GM19324 (cell line): ENCODE data around the gene CRYL1.
"Not testable (repeated sequence)": the region's sequence is repeated elsewhere in the genome, so short reads cannot be mapped to it uniquely, and the experiment has no call there.

ENCODE experiments used
- ATAC-seq: cut with Tn5 transposase; IDR thresholded peaks from one replicate; pipeline ENCODE4 v1.9.1; 2021; ENCODE audit warnings: mild to moderate bottlenecking, moderate library complexity; ENCODE audit not compliant: unreplicated experiment, low FRiP score

Gene CRYL1

DNA sequence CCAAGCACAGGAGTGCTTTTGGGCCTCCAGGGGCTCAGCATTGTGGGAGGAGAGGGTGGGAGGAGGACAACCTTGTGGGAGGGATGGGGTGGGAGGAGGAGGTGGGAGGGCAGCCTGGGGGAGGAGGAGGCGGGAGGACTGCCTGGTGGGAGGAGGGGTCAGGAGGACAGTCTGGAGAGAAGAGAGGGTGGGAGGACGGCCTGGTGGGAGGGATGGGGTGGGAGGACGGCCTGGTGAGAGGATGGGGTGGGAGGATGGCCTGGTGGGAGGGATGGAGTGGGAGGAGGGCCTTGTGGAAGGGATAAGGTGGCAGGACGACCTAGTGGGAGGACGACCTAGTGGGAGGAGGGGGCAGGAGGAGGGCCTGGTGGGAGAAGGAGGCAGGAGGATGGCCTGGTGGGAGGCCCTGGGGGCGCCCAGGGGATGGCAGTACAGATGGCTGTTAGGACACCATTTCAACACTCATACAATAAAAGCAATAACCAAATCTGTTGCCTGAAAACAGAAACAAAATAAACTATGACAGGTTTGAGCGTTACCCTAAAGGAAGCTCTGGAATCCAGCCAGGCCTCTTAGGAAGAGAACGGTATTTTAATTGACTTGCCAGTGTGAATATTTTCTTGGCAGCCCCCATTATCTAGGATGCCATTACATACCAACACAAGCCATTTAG, 63.7 kb downstream of the CRYL1 start:
- no peak for ATAC-seq

DNA sequence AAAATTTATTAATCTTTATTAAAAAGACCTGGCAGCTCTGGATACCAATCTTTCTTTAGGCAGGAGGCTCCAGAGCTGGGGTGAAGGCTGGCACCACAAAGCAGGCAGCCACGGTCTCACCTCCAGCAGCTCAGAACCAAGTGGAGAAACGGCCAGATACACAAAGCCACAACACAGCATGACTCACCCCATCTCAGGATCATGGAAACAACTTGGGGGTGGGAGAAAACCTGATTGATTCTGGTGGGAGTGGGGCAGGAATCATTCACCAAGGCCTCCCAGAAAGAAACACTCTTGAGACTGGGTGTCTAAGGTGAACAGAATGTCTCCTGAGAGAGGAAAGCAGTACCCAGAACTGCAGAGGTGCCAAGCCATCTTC, 64.2 kb downstream of the CRYL1 start:
- no peak for ATAC-seq

DNA sequence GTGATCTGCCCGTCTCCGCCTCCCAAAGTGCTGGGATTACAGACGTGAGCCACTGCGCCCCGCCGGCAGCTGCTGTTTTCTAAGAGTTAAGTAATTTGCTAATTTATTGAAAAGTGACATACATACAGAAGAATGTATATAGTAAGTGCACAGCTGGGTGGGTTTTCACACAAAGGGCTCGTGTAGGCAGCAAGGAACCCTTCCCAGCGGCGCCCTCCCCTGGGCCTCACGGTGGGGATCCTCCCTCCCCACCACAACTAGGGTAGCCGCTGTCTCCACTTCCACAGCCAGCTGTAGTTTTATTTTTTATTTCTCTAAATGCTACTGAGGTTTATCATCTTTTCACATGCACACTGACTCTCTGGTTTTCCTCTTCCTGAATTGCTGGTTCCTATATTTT, 64.9 kb downstream of the CRYL1 start:
- ATAC-seq, result no peak

- no peak for ATAC-seq
Observed at GRCh38 chr13:20457670-20458069, 68.0 kb downstream of the CRYL1 start.

GRCh38 chr13:20456737-20457136, 68.9 kb downstream of the CRYL1 start:
- no peak for ATAC-seq

DNA sequence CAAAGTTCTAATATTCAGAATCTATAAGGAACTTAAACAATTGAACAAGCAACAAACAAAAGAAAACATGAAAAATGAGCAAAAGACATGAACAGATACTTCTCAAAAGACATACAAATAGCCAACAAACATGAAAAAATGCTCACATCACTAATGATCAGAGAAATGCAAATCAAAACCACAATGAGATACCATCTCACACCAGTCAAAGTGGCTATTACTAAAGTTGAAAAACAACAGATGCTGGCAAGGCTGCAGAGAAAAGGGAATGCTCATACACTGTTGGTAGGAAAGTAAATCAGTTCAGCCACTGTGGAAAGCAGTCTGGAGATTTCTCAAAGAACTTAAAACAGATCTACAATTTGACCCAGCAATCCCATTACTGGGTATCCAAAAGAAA, 74.3 kb downstream of the CRYL1 start:
- ATAC-seq, result peak; percentile 77

GRCh38 chr13:20448470-20448869, 77.2 kb downstream of the CRYL1 start:
- no peak for ATAC-seq

DNA sequence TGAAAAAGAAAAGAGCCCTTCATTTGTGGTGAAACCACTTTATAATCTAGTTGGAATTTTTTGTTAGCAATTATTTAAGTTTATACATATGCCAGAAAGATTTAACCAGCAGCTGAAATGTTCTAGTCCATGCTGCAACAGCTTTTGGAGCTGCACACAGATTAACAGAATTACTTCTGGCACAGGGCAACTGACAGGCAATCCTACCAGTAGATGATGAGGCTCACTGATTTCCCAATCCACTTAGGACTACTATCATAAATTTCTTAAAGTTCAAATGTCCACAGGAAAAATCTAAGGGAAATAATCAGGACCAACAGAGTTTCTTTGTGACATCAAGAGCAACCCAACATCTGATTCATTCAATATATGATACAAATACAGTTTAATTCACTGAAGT, 78.8 kb downstream of the CRYL1 start:
- ATAC-seq, result no peak

DNA sequence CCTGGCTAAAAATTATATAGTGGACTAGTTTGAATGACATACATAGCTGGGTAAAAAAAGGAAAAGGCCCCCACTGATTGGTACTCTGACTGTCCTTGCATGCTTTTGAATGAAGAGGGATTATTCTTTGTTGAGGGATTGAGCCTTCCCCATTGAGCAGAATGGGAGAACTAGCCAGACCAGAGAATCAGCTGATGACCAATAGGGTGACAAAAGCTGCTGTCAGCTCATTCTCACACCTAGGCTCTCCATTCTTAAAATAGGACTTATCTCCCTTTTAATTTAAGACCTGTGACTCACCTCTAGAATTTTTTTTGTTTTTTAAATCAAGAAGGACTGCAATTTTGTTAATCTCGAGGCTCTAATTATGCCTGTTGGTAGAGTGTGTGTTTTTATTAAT, 79.3 kb downstream of the CRYL1 start:
- no peak for ATAC-seq

DNA sequence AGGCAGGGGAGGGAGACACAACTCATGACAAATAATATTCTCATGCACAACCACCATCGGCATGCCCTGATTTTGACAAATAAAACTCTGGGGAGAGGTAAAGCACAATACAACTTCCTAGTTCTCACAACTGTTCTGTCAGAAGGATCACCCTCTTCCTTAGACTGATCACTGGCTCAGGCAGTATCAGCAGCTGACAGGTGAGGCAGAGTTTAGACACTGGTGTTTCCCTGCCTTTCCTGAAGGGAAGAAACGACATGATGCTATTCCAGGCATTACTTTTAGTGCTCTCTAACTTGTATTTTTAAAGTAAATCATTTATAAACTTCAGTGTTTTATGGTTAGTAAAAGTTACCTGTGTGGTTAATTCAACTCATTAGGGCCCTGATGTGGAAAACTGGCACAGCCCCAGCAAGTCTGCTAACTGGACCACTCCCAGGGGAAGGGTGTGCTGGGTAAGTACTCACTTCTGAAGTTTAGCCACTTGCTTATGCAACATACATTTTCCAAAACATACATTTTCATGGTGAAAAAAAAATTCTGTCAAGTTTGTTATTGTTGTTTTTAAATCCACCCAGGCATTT, 82.8 kb downstream of the CRYL1 start:
- no peak for ATAC-seq

DNA sequence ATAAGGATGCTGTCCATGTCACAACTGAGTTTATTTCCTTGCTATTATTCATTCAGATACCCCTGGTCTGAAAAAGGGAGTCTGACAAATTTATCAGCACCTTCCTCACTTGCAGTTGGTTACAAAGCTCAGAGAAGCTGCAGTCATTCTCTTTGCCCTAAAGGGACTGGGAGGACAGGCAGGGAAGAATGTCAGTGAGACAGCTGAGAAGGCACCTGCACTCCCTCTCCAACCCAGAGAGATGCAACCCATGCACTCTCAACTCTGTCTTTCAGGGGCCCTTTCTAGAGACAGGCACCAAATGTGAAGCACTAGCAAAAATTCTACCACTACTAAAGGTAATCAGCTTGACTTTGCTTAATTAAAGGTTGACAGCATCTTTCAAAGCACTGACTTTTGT, 83.3 kb downstream of the CRYL1 start:
- no peak for ATAC-seq

- no peak for ATAC-seq
Observed at GRCh38 chr13:20441879-20442278, 83.8 kb downstream of the CRYL1 start.

DNA sequence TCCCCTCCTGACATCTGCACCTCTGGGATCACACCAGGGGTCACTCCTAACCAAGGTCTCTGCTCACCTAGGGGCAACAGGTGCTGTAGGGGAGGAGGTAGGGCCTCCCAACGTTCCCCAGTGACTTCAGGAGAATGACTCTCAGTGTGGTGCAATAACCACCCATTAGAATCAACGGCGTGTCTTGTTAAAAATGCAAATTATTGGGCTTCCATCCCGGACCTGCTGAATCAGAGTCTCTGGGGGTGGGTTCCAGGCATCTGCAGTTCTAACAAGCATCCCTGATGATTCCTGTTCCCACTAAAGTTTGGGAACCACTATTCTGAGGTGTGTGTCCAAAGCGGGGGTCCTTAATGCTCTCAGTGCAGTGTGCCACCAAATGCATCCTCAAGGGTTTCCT, 84.6 kb downstream of the CRYL1 start:
- no peak for ATAC-seq

DNA sequence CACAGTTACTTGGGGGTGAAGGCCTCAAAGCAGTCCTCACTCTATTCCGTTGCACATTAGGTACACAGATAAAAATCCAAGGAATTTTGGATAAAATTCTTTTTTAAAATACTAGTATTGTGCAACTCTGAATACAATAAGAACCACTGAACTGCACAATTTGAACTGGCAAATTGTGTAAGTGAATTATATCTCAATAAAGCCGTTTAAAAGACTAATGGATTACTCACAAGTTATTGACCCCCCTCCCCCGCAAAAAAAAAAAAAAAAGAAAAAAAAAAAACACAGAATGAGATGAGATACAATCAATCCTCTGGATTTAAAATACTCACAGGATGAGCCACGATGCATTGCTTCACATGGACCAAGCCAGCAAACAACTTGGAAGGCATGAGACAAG, 86.4 kb downstream of the CRYL1 start:
- no peak for ATAC-seq

GRCh38 chr13:20438801-20439200, 86.9 kb downstream of the CRYL1 start:
- ATAC-seq, result no peak

- no peak for ATAC-seq
Observed at GRCh38 chr13:20436505-20436904, 89.2 kb downstream of the CRYL1 start.

DNA sequence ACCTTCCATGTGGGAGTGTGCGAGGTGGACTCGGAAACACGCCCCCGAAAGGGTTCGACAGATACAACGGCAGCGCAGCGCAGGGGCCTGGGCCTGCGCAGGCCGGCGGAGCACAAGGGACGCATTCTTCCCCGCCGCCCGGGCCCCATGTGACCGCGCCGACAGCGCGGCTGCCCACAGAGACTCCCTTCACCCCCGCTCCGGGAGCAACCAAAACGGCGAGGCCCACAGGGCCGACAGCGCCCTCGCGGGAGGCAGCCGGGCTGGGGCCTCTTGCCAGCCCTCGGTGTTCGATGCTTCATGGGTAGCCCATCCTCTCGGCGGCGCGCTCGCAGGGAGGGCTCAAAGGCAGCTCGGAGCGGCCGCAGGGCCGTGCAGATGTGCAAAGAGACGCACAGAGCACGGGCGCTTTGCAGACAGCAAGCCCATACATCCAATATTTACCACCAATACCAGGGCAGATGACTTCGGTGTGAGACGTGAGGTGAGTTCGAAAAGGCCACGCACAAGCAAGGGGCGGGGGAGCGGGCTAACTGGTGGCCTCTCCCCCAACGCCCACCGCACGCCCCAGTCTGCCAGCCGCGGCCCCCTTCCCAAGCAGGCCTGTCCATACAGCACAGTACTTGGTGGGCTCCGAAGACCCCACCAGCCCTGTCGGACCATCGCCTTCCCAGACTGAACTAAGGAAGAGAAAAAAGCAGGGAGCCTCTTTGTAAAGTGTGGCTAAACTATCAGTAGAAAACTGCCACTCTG, 89.9 kb downstream of the CRYL1 start:
- no peak for ATAC-seq

DNA sequence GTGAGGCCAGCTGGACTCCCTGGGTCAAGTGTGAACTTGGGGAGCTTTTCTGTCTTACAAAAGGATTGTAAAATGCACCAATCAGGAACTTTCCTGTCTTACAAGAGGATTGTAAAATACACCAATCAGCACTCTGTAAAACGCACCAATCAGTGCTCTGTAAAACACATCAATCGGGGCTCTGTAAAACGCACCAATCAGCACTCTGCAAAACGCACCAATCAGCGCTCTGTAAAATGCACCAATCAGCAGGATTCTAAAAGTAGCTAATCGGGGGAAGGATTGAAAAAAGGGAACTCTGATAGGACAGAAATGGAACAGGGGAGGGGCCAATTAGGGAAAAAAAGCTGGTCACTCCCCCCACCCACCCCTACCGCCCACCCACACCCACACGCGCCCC, 91.4 kb downstream of the CRYL1 start:
- ATAC-seq, result not testable (repeated sequence)

- no peak for ATAC-seq
Observed at GRCh38 chr13:20431687-20432384, 93.8 kb downstream of the CRYL1 start.

DNA sequence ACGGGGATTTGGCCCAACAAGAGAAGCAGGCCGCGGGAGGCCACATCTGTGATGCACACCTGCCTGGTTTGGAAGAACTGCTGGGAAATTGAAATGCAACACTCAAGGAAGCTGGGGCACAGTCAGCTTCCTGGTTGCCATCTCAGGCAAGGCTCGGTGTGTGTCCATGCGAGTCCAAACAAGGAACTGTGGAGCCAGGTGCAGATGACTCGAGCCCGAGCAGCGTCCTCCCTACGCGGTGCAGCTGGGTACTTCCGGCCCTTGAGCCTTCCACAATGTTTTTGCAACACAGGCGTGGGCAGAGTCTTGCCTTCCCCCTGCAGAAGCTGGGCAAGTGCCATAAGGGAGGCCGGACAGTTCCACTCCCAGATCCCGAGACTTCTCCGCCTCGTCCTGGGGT, 94.6 kb downstream of the CRYL1 start:
- ATAC-seq, result no peak

GRCh38 chr13:20430296-20430695, 95.4 kb downstream of the CRYL1 start:
- no peak for ATAC-seq
